NB4 (cell line): ENCODE measurements around the gene HCFC1.

Experiments used
- CTCF ChIP-seq: IDR thresholded peaks from one replicate; pipeline ENCODE4 v1.5.1; 2012; ENCODE audit warnings: low read depth, low read length
- MAX ChIP-seq: IDR thresholded peaks from 2 replicates; pipeline ENCODE4 v1.6.1; 2011; ENCODE audit warnings: low read depth, low read length
- MYC ChIP-seq: IDR thresholded peaks from 2 replicates; pipeline ENCODE4 v1.6.1; 2011; ENCODE audit warnings: low read depth, low read length
- POLR2A ChIP-seq: IDR thresholded peaks from 2 replicates; pipeline ENCODE4 v1.6.1; 2011; ENCODE audit warnings: mild to moderate bottlenecking; ENCODE audit not compliant: insufficient read length; ENCODE audit errors: extremely low read depth

GRCh38 chrX:153924149-153924861 lies 47.3 kb downstream of the HCFC1 start:
- TF ChIP-seq POLR2A (no peak), CTCF (peak; percentile 42), MYC (no peak), MAX (no peak)
